GM18507 (cell line): ENCODE data around the gene RPL37.
A peak's percentile ranks its signal among the peaks of the same experiment; 100 is the strongest.
"Not testable (repeated sequence)": the region's sequence is repeated elsewhere in the genome, so short reads cannot be mapped to it uniquely, and the experiment has no call there.

ENCODE experiments used
- DNase-seq: peaks from one replicate; pipeline ENCODE4 v3.0.0; 2011; ENCODE audit warnings: low read depth; ENCODE audit not compliant: insufficient read length; ENCODE audit errors: extremely low spot score
- FAIRE-seq: peaks from 2 replicates; lab custom pipeline; 2011; peaks lifted over from hg19 to GRCh38; lab: Jason Lieb, UNC

RPL37 gene

DNA sequence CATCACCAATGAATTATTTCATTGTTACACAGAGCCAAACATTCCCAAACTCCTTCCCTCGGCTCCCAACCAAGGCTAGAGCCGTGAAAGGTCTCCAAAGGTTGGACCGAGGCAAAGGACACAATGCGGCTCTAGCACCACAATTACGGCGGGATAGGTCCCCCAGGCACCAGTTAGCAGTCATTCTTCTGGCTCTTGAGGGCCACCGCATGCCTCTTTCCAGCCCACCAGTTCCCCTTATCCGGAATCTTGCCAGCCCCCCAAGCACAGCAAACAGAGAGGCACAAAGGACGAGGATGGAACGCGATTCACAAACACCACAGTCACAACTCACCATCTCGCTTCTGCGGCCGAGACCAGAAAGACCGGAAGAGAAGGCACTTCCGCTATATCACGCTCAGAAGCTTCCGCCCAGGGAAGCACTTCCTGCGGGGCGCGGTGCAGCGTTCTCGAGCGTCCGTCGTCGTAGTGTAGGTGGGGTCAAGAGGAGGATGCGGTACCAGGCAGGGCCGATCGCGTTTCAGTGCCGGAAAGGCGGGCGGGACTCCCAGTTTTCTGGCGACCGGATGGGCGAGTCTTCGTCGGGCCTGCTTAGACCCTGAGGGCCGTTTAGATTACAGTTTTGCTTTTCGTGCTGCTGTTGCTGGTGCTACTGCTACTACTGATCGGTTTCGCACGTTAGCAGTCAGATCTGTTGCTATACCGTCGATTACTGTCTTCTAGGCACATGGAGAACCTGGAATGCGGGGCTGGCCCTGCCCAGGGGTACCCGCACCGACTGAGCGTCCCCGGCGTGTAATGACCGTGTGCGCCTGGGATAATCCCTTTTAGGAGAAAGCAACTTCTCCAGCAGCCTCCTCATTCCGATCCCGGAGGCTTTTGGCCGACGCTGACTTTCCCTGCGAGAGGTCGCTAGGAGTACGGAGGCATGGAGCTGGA, at the start of gene RPL37:
Gene RPL37 (minus strand): TSS at position 374 of the 939 bp plus-strand sequence. CDS start 37 bp downstream, at position 337.
- FAIRE-seq, result peak; percentile 91
- peak; percentile 90 for DNase-seq

DNA sequence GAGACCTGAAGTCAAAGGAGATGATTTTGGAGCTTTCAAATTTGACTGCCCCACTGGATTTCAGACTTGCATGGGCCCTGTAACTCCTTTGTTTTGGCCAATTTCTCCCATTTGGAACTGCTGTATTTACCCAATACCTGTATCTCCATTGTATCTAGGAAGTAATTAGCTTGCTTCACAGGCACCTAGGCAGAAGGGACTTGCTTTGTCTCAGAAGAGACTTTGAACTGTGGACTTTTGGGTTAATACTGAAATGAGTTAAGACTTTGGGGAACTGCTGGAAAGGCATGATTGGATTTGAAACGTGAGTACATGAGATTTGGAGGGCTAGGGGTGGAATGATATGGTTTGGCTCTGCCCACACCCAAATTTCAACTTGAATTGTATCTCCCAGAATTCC, 48.0 kb upstream of the RPL37 start:
- not testable (repeated sequence) for FAIRE-seq, DNase-seq

DNA sequence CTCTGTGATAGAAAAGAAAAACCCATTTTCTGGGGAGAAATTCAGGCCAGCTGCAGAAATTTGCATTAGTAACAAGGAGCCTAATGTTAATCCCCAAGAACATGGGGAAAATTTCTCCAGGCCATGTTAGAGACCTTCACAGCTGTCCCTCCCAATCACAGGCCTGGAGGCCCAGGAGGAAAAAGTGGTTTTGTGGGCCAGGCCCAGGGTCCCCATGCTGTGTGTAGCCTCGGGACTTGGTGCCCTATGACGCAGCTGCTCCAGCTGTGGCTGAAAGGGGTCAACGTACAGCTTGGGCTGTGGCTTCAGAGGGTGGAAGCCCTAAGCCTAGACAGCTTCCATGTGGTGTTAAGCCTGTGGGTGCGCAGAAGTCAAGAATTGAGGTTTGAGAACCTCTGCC, 47.3 kb upstream of the RPL37 start:
- no peak for FAIRE-seq
- DNase-seq, result no peak

DNA sequence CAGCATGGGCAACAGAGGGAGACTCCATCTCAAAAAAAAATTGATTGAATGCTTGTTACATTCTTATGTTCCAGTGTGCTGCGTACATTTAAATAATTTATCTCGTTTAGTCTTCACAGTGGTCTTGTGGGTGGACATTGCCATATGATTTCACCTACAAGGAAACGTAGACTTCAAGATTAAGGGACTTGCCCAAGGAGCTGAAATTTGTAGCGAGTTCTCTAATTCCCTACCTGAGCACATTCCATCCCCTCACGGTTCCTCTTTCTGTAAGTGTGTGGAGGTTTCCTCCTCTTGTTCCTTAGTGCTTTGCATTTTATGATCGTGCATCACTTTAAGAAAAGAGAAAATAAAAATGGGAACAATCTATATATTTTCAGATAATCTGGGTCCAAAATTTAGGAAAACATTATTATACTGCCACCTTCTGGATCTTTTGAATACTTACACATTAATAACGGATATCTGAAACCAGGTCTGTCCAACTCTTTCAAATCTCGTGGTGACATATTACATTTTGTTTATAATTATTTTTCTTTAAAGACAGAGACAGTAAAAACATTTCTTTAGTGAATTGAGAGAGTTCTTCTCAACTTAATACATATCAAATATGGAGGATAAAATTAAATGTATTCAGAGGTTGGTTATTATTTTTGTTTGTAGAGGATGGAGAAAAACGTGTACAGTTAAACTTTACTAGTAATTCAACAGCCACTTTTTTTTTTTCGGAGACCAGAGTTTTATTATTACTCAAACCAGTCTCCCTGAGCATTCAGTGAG, 44.3 kb upstream of the RPL37 start:
- peak; percentile 12 for FAIRE-seq
- no peak for DNase-seq

DNA sequence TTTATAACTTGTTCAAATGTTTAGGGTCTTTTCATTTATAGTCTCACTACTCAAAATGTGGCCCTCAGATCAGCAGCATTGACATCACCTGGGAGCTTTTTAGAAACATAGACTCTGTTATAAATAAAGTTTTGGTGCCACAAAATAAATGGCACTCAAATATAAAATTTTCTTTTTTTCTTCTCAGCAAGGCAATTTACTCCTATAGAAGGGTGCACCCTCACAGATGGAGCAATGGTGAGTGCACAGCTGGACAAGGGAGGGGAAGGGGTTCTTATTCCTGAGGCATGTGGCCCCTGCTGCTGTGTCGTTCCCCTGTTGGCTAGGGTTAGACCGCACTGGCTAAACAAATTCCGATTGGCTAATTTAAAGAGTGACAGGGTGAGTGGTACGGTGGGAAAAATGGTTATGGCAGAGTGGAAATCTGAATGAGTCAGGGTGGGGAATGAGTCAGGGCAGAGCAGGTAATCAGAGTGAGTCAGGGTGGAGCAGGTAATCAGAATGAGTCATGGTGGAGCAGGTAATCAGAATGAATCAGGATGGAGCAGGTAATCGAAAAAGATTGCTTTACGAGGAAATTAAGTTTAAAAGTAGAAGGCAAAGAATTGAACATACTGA, 42.5 kb upstream of the RPL37 start:
- FAIRE-seq (no peak), DNase-seq (no peak)

DNA sequence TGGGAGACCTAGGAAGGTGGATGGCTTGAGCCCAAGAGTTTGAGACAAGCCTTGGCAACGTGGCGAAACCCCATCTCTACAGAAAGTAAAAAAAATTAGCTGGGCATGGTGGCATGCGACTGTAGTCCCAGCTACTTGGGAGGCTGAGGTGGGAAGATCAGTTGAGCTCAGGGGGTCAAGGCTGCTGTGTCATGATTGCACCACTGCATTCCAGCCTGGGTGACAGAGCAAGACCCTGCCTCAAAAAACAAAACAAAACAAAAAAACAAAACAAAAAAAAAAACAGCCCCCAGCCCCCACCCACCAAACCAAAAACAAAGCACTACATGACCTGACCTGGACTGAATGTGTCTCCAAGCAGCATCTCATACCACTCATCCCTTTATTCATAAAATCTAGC, 40.9 kb upstream of the RPL37 start:
- DNase-seq (no peak), FAIRE-seq (no peak)

DNA sequence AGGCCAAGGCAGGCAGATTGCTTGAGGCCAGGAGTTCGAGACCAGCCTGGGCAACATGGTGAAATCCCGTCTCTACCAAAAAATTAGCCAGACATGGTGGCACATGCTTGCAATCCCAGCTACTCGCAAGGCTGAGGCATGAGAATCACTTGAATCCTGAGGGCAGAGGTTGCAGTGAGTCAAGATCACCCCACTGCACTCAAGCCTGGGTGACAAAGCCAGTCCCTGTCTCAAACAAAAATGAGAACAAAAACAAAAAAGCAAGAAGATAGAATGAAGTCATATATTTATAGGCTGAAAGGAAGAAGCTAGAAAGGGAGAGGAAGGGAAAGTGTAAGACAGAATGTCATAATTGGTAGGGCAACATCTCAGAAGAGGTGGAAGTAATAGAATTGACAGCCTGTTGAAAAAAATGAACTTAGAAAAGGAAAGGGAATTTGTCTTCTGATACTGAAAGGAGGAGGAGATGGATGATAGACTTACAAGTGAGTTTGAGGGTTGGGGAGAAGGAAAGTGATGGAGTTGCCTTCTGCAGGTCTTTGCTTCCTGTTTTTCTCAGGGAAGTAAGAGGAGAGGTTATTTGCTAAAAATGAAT, 38.4 kb upstream of the RPL37 start:
- FAIRE-seq (peak; percentile 9), DNase-seq (no peak)

DNA sequence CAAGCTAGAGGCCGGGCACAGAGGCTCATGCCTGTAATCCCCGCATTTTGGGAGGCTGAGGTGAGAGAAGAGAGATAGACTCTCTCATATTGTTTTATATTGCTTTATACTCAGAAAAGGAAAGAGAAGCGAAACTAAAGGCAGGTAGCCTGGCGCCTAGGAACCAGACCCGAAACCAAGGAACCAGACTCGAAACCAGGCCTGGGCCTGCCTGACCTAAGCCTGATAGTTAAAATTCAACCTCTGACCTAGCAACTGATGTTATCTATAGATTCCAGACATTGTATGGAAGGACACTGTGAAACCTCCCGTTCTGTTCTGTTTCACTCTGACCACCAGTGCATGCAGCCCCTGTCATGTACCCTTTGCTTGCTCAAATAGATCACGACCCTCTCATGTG, 37.2 kb upstream of the RPL37 start:
- DNase-seq, result not testable (repeated sequence)
- FAIRE-seq, result peak; percentile 75

DNA sequence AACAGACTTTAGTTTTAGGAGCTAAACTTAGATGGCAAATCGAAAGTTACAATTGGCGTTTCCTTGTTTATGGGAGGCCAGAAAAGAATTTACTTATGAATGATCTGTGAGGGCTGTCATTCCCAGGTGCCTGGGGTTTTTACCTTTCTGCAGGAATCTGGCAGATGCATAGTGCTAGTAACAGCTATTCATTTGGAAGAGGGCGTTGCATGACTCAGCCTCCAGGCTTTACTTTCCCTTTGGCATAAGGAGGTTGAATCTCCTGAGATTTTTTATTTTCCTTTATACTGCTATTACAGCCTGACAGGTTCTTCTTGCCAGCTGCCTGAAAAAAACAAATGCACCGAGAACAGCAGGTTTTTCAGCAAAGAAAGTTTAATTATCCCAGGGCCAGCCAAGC, 36.2 kb upstream of the RPL37 start:
- DNase-seq, result no peak
- no peak for FAIRE-seq

DNA sequence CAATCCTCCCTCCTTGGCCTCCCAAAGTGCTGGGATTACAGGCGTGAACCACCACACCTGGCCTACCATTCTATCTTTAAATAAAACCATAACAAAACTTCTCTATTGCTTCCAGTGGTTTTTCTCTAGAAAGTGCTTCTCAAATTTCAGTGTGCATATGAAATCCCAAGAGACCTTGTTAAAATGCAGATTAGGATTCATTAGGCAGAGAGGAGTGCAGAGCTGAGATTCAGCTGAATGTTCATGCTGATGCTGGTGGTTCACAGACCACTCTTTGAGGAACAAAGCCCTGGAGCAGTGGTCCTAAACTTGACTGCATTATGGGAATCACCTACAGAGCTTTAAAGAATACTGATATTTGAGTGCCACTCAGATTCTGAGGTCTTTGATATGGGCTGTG, 34.4 kb upstream of the RPL37 start:
- FAIRE-seq, result no peak

DNA sequence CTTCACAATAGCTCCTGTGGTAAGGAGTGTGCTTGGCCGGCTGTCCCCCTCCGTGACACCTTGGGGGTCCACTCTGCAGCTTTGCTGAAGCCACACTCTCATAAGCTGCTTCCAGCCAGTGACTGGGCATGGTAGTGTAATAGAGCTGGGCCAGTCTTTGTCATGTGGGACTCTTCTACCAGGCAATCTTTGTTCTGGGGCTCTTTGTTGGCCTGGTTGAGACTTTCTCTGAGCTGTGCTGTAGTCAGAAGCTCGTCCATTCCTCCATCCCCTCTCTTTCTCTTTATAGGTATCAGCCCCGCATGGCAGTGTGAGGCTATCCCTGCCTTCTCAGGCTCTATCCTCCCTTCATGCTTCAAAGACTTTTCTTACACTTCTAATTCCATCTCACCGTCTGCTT, 31.8 kb upstream of the RPL37 start:
- DNase-seq (no peak), FAIRE-seq (no peak)

More for the DNA sequence above, 34.4 kb upstream of the RPL37 start:
- DNase-seq, result no peak

DNA sequence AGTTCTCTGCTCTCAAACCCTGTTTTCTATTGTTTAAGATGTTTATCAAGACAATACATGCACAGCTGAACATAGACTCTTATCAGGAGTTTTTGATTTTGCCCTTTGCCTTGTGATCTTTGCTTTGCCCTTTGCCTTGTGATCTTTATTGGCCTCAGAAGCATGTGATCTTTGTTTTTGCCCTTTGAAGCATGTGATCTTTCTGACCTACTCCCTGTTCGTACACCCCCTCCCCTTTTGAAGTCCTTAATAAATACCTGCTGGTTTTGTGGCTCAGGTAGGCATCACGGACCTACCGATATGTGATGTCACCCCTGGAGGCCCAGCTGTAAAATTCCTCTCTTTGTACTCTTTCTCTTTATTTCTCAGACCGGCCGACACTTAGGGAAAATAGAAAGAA, 30.0 kb upstream of the RPL37 start:
- FAIRE-seq, DNase-seq: not testable (repeated sequence)

DNA sequence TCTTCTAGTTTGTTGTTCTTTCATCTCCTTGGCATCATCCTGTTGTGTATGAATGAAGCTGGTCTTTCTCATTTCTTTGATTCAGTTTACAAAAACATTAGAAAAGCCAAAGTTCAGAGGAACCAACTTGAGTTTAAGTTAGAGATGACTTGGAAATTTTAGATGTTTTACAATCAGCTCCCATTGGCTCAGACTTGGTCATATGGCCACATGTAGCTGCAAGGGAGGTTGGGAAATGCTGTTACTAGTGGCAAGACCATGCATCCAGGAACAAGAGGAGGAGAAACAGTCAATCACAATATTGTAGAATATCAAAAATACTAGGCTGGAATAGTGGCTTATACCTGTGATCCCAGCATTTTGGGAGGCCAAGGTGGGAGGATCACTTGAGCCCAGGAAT, 25.7 kb upstream of the RPL37 start:
- no peak for DNase-seq
- no peak for FAIRE-seq

DNA sequence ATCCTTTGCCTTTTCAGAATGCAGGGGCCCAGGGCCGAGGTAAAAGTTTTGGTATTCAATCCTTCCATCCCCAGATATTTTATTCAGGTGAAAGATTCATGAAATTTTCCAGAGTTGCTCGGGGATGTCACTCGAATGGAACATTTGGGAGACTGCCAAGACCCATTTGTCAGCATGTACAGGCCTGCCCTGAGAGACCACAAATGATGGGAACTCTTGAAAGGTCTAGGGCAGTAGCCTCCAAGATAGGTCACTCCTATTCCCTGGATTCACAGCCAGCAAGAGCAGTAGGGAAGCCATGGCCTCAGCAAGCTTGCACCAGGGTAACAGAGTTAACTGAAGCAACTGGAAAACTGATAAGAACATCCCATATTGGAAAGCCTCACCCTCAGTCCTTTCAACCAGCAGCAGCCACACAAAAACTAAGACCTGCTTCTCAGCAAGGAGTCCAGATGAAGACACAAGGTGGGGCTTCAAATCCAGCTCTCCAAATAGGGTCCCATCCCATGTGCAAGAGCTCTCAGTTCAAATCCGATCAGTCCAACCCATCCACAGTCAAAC, 18.7 kb upstream of the RPL37 start:
- DNase-seq (no peak), FAIRE-seq (no peak)

DNA sequence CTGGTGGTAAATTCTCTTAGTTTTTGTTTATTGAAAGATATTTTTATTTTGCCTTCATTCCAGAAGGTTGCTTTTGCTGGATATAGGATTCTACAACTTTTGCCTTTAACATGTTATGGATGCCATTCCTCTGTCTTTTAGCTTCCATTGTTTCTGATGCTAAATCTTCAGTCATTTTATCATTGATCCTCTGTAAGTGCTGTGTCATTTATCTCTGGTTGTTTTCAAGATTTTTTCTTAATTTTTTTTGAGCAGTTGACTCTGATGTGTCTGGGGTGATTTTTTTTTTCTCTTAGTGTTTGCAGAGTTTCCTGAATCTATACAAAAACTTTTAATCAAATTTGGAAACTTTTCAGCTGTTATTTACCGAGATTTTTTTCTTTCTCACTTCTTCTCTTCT, 12.5 kb upstream of the RPL37 start:
- DNase-seq (no peak), FAIRE-seq (no peak)

DNA sequence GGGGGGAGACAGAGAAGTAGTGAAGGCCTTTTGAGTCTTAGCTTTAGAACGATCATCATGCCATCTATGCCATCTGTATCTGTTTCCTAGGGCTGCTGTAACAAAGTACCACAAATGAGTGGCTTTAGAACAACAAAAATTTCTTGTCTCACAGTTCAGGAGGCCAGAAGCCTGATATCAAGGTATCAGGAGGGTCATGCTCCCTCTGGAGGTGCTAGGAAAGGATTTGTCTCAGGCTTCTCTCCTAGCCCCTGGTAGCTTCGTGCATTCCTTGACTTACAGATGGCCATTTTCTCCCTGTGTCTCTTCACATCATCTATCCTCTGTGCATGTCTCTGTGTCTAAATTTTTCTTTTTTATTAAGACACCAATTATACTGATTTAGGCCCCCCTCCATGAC, 11.3 kb upstream of the RPL37 start:
- DNase-seq (no peak), FAIRE-seq (no peak)

DNA sequence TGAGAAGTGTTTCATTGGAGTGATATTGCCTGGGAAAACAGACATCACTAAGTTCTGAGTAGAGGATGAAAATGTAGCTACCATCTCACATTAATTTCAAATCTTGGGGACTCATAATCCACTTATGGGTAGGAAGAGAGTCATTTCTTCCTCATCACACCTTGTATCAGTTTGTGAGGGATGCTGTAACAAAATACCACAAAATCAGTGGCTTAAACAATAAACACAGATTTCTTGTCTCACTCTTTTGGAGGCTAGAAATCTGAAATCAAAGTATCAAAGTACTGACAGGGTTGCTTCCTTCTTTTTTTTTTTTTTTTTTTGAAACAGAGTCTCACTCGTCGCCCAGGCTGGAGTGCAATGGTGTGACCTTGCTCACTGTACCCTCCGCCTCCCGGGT, 9.5 kb upstream of the RPL37 start:
- no peak for FAIRE-seq
- no peak for DNase-seq

DNA sequence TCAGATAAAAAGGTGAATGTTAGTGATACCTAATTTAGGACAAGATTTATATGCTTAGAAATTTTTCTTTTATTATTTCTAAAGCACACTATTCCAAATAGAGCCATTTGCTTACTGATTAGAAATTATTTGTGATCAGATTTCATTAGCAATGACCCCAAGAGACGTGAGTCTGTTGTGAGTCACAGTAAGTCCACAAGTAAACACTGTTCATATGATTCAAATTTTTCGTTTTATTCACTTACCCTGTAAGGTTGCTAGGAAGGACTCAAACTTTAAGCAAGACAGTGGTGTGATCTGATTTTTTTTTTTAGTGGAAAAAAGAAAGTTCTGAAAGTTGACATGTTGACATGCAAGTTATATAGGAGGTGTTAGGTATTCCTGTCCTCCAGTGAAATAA, 7.3 kb upstream of the RPL37 start:
- no peak for DNase-seq
- no peak for FAIRE-seq

DNA sequence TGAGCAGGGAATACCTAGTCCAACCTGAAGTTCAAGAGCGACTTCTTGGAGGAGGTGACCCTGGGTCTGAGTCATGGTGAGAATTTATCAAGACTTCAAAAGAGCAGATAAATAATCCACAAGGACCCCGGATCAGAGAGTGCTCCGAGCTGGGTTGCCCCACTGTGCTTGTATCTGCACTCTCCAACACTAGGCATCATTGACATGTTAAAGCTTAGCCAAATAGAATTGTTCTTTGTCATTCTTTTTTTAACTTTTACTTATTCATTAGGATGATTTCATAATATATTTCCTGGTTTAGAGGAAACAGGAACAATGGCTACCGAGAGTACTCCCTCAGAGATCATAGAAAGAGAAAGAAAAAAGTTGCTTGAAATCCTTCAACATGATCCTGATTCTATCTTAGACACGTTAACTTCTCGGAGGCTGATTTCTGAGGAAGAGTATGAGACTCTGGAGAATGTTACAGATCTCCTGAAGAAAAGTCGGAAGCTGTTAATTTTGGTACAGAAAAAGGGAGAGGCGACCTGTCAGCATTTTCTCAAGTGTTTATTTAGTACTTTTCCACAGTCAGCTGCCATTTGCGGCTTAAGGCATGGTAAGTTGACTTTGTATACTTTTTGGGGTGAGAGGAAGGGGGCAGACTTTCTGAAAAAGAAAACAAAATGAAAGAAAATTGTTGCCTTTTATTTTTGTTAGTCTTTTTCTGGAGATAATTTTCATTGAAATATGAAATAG, 6.2 kb upstream of the RPL37 start, which contains the start of gene CARD6:
Gene CARD6 (plus strand): TSS at position 300 of the 738 bp plus-strand sequence. CDS start 16 bp downstream, at position 316.
- peak; percentile 31 for FAIRE-seq
- DNase-seq, result no peak
